Measurements from ENCODE around the gene SH3RF3. TPM values are rescaled to one million over a fixed set of nuclear protein-coding genes. Genes with fewer than 3 reads are reported as not detected.

The SH3RF3 gene
- total RNA-seq, 3 donors from 2014 or later = 3.2 to 5.6 (median 4.6) TPM

GRCh38 chr2:109176928-109177327 lies 47.9 kb downstream of the SH3RF3 start:
- no peak overlapping the region for H3K27ac ChIP-seq

GRCh38 chr2:109177635-109178034 lies 48.6 kb downstream of the SH3RF3 start:
- Histone ChIP-seq H3K27ac (no peak overlapping the region), H3K36me3 (no peaks in the 10 kb centered on the region)
- no peak for DNase-seq (ENCODE audit: low spot score in 2 of 2)

More at GRCh38 chr2:109176928-109177327, 47.9 kb downstream of the SH3RF3 start:
- Histone ChIP-seq H3K9me3 (no peaks in the 10 kb centered on the region), H3K4me1 (peaks cover 0 to 6% of the 10 kb centered on the region in 2 donors), H3K27me3 (no peaks in the 10 kb centered on the region), H3K4me3 (no peak overlapping the region), H3K36me3 (no peaks in the 10 kb centered on the region)
- TF ChIP-seq POLR2A (IDR thresholded peaks at IDR 0.05) (no peak), CTCF (IDR thresholded peaks at IDR 0.05) (no peak), POLR2AphosphoS5 (IDR thresholded peaks at IDR 0.05) (no peak)
- intact Hi-C loops (cut with DNase I; ENCODE audit: low total_unique reads) = no loop called here
- DNase-seq (ENCODE audit: low spot score in 2 of 2) = no peak

GRCh38 chr2:109178968-109179367 lies 50.0 kb downstream of the SH3RF3 start:
- Histone ChIP-seq H3K36me3 (no peaks in the 10 kb centered on the region), H3K4me3 (no peak overlapping the region), H3K27ac (no peak overlapping the region), H3K9me3 (no peaks in the 10 kb centered on the region), H3K27me3 (no peaks in the 10 kb centered on the region), H3K4me1 (peaks cover 0 to 4% of the 10 kb centered on the region in 2 donors)
- intact Hi-C loops (cut with DNase I; ENCODE audit: low total_unique reads) = no loop called here
- DNase-seq (ENCODE audit: low spot score in 2 of 2) = no peak
- TF ChIP-seq POLR2AphosphoS5 (IDR thresholded peaks at IDR 0.05) (no peak), CTCF (IDR thresholded peaks at IDR 0.05) (no peak), POLR2A (IDR thresholded peaks at IDR 0.05) (no peak)

More at GRCh38 chr2:109177635-109178034, 48.6 kb downstream of the SH3RF3 start:
- Histone ChIP-seq H3K27me3 (no peaks in the 10 kb centered on the region), H3K4me1 (peaks cover 0 to 6% of the 10 kb centered on the region in 2 donors), H3K9me3 (no peaks in the 10 kb centered on the region), H3K4me3 (no peak overlapping the region)
- TF ChIP-seq CTCF (IDR thresholded peaks at IDR 0.05) (no peak), POLR2AphosphoS5 (IDR thresholded peaks at IDR 0.05) (no peak), POLR2A (IDR thresholded peaks at IDR 0.05) (no peak)
- intact Hi-C loops (cut with DNase I; ENCODE audit: low total_unique reads) = no loop called here

- no peak for DNase-seq (ENCODE audit: low spot score in 2 of 2)
- Histone ChIP-seq H3K27me3 (no peaks in the 10 kb centered on the region), H3K9me3 (no peaks in the 10 kb centered on the region), H3K4me1 (no peaks in the 10 kb centered on the region), H3K4me3 (no peak overlapping the region), H3K27ac (no peak overlapping the region), H3K36me3 (no peaks in the 10 kb centered on the region)
- intact Hi-C loops (cut with DNase I; ENCODE audit: low total_unique reads) = loop anchor here (10.0 kb wide), 1 partner anchor 1574 kb away; no protein-coding TSS in a partner anchor
- TF ChIP-seq POLR2AphosphoS5 (IDR thresholded peaks at IDR 0.05) (no peak), POLR2A (IDR thresholded peaks at IDR 0.05) (no peak), CTCF (IDR thresholded peaks at IDR 0.05) (no peak)
Observed at GRCh38 chr2:109180786-109181185, 51.8 kb downstream of the SH3RF3 start.

- H3K4me3 ChIP-seq = no peak overlapping the region
- intact Hi-C loops (cut with DNase I; ENCODE audit: low total_unique reads) = loop anchor here (10.0 kb wide), 1 partner anchor 1572 kb away; no protein-coding TSS in a partner anchor
- no peak for DNase-seq (ENCODE audit: low spot score in 2 of 2)
- TF ChIP-seq POLR2AphosphoS5 (IDR thresholded peaks at IDR 0.05) (no peak), CTCF (IDR thresholded peaks at IDR 0.05) (no peak), POLR2A (IDR thresholded peaks at IDR 0.05) (no peak)
- peaks cover 0 to 3% of the 10 kb centered on the region in 2 donors for H3K4me1 ChIP-seq
- no peak overlapping the region for H3K27ac ChIP-seq
- no peaks in the 10 kb centered on the region for H3K27me3 ChIP-seq
- no peaks in the 10 kb centered on the region for H3K9me3 ChIP-seq
- no peaks in the 10 kb centered on the region for H3K36me3 ChIP-seq
Observed at GRCh38 chr2:109182426-109182825, 53.4 kb downstream of the SH3RF3 start.

Measured in breast epithelium (tissue), 4 donors.